Measurements from ENCODE around the gene TMED5.
"Not testable (repeated sequence)": the region's sequence is repeated elsewhere in the genome, so short reads cannot be mapped to it uniquely, and the experiment has no call there.

TMED5 gene

DNA sequence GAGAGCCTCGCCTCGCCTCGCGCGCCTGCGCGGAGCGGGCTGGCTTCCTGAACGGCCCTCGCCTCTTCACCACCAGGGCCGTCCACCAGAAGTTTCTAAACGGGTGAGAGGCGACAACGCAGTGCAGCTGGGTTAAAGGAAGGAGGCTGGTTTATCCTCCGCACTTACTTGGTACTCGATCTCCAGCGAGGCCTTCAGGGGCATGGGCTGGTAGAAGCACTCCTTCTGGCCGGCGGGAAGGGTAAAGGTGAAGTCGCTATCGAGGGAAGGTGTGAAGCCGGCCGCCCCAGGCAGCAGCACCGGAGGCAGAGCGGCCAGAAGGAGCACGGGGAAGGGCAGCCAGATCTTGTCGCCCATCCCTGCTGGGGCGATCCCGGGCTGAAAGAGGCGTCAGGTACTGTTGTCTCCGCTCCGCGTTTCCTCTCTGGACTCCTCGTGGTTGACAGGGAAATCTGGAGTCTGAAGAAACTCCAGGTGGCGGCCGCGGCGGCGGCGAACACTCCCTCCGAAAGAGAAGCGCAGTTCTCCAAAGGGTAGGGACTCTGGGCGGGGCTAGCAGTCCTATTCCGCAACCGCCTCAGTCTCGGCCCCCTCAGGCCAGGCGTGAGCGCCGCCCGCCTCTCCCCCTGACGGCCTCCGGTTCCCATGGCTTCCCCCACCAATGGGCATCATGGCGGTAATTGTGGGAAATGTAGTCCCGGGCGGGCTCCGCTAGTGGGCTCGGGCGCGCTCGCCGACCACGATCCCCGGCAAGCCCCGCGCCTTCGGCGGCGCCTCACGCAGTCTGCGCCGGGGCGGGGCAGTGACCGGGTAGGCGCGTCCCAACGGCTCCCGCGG, at the start of gene TMED5:
TMED5 (minus strand) TSS at position 528 of the 837 bp plus-strand sequence; CDS start at position 357, 171 bp downstream.
- Histone ChIP-seq H3K27ac (peak within 1 kb of the TSS; percentile 81 to 100 (median 97)), H3K4me3 (peak within 1 kb of the TSS; percentile 60 to 92 (median 87))

DNA sequence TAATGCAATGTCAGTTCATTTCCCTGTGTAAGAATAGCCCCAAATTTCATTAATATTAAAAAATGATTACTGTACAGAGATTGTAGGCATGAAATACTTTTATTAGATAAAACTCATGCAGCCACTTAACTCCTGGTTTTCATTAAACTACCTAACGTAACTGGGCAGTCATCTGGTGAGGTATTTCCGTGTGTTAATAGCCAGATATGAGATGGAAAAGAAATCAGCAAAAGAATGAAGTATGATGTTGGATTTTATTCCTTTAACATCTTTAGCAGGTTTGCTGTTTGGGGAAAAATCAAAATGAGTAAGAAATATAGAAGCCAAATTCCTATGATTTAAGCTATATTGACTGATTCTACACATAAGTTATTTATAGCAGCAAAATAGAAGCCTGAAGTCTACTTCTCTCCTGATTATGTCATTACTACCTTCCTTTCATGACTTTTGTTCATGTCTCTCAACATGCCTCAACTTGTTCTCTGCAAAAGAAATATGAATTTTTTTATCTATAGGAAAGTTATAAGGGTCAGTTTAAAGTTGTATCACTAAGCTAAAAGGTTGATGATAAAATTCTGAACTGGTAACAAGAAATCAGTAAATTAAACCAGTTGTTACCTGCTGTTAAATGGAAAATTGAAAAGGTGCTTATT, 42.9 kb upstream of the TMED5 start:
- H3K27ac ChIP-seq = no peak overlapping the region

DNA sequence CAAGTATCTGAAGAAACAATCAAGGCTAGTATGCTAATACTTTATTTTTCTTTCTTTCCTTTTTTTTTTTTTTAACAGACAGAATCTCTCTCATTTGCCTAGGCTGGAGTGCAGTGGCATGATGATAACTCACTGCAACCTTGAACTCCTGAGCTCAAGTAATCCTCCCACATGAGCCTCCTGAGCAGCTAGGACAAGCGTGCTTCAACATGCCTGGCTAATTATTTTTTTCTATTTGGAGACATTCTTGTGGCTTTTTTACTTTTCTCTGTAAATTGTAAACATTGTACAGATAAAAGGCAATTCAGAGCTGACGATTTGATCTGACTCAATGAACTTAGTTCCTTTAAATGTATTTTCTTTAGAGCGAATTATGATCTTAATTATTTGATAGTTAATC, 41.7 kb upstream of the TMED5 start:
- H3K27ac ChIP-seq = no peak overlapping the region
- no peak overlapping the region for H3K4me3 ChIP-seq

More for the DNA sequence above, 42.9 kb upstream of the TMED5 start:
- H3K4me3 ChIP-seq = no peak overlapping the region

DNA sequence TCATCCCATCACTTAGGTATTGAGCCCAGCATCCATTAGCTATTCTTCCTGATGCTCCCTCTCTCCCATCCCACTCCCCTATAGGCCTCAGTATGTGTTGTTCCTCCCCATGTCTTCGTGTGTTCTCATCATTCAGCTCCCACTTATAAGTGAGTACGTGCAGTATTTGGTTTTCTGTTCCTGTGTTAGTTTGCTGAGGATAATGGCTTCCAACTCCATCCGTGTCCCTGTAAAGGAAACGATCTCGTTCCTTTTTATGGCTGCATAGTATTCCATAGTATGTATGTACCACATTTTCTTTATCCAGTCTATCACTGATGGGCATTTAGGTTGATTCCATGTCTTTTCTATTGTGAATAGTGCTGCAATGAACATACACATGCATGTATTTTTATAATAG, 40.5 kb upstream of the TMED5 start:
- H3K27ac ChIP-seq, H3K4me3 ChIP-seq: not testable (repeated sequence)

DNA sequence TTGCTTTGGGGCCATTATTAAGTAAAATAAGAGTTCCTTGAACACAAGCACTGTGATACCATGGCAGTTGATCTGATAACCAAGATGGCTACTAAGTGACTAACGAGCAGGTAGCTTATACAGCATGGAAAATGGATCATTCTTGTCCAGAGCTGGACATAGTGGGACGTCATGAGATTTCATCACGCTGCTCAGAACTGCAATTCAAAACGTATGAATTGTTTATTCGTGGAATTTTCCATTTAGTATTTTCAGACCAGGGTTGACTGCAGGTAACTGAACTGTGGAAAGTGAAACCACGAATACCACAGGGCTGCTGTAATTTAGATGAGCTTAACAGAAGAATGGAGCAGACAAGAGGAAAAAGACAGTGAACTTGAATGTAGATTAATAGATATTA, 39.2 kb upstream of the TMED5 start:
- H3K4me3 ChIP-seq = no peak overlapping the region
- no peak overlapping the region for H3K27ac ChIP-seq

DNA sequence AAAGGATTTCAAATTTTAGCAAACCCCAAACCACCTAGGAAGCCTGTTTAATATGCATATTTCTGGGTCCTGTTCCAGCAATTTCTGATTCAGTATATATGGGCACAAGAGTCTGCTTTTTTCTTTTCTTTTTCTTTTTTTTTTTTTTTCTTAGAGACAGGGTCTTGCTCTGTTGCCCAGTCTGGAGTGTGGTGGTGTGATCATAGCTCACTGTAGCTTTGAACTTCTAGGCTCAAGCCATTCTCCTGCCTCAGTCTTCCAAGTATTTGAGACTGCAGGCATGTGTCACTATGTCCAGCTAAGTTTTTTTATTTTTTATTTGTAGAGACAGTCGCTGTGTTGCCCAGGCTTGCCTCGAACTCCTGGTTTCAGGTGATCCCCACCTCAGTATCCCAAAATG, 35.1 kb upstream of the TMED5 start:
- Histone ChIP-seq H3K27ac (no peak overlapping the region), H3K4me3 (no peak overlapping the region)

DNA sequence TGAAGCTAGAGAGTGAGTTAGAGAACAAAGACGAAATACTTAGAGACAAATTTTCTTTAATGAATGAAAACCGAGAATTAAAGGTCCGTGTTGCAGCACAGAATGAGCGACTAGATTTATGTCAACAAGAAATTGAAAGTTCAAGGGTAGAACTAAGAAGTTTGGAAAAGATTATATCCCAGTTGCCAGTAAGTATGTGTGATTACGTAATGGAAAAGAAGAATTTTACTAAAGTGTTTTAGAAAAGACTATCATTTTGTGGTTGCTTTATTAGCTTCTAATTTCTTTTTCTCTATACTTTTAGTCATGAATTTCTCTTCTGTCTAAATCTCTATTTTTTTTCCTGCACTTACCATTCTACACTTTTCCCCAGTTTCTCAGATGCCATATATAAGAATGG, 27.0 kb upstream of the TMED5 start:
- Histone ChIP-seq H3K4me3 (no peak overlapping the region), H3K27ac (no peak overlapping the region)

DNA sequence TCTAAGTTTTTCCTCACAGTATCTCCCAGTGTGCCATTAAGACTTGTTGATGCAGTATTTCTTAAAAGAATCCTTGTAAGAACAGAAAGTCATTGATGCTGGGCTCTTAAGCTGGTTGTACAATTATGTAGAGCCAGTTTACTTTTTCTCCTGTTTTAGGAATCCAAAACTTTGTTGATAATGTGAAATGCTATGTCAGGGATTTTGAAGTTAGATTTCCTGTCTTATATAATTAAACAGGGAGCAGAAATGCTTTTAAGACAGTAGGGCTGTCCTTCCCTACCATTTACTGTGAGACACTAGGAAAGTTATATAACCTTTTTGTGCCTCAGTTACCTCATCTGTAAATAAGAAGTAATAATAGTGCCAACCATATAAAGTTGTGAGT, 26.3 kb upstream of the TMED5 start:
- no peak overlapping the region for H3K4me3 ChIP-seq
- H3K27ac ChIP-seq = no peak overlapping the region

DNA sequence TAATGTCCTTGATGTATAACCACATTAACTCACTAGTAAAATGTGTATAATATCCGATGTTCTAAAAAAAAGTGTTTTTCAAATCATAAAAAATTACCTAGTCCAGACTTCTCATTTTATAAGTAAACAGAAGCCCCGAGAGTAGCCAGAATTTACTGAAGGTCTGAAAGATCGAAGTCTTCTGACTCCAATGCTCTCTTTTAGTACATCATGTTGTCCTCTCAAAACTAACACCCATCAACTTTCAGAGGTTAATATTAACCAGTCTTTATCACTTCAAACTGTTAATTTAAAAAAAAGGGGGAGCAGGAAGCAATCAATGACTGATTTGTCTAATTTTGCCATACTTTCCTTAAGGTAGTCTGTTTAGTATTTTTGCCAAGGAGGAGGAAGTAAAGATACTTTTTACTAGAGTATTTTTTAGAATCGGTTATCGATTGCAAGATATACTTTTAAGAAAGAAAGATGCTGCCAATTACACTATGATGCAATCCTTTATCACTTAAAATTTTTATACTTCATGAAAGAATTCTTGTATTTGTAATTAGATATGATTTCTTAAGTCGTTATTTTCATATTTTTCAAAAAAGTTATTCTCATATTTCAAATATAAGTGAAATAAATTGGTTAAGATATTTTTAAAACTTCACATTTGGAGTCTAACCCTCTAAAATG, 25.8 kb upstream of the TMED5 start:
- H3K4me3 ChIP-seq = no peak overlapping the region
- H3K27ac ChIP-seq = no peak overlapping the region

DNA sequence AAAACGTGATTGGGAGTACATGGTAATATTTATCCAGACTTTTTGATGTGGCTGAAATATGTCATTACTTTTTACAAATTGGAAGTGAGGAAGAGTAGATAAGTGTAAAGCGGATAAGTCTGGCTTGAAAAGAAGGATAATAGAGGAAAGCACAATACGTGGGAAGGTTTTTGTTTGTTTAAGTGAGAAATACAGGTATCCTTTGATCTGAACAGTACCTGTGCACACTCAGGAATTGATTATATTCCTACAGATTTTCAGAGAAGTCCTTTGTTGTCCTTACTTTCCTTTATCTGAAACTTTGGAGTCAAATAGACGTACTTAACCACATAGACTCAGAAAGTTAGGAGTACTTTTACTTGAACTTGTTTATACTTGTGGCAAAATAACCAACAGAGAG, 20.5 kb upstream of the TMED5 start:
- Histone ChIP-seq H3K27ac (no peak overlapping the region), H3K4me3 (no peak overlapping the region)

DNA sequence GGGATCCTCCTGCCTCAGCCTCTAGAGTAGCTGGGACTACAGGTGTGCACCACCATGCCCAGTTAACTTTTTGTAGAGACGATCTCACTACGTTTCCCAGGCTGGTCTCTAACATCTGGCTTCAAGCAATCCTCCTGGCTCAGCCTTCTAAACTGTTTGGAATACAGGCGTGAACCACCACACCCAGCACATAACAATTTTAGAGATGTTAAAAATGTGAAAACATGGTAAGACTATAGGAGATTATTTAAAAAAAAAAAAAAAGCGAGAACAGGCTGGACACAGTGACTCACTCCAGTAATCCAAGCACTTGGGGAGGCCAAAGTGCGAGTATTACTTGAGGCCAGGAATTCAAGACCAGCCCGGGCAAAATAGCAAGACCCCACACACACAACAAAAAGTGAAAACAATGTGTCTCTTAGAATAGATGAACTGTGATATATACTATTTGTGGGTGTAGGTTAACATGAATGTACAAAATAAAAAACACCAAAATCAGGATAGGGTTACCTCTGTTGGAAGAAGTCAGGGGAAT, 19.9 kb upstream of the TMED5 start:
- Histone ChIP-seq H3K4me3 (no peak overlapping the region), H3K27ac (no peak overlapping the region)

DNA sequence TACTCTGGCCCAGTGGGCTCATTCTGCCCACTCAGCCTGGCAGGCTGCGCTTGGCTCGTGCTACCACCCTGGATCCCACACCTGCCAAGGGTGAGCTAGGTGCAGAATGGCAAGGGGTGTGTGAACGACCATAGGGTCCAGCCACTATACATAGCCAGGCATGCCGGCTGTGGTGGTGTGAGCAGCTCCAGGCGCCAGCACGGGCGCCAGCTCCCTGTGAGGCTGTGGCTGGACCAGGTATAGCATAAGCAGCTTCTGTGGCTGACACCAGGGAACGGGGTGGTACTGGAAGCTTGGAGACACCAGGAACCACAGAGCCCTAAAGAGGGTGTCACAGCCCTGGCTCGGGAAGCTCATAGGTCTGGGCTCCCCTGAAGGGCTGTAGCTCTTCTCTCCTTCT, 18.9 kb upstream of the TMED5 start:
- Histone ChIP-seq H3K27ac (no peak overlapping the region), H3K4me3 (no peak overlapping the region)

DNA sequence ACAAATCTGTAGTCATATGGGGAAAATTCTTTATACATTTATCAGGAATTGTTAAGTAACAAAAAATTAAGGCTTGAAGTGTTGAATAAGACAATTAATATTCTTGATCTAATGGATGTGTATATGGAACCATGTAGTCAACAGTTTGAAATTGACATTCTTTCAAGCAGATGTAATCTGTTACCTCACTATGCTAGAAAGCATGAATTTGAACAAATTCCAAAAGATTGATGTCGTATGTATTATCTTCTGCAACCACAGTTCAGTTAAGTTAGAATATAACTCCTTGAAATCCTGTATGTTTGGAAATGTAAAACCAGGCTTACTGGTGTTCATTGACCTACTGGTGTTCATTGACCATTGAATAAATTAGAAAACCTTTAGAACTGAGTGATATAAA, 16.4 kb upstream of the TMED5 start:
- Histone ChIP-seq H3K4me3 (no peak overlapping the region), H3K27ac (no peak overlapping the region)

DNA sequence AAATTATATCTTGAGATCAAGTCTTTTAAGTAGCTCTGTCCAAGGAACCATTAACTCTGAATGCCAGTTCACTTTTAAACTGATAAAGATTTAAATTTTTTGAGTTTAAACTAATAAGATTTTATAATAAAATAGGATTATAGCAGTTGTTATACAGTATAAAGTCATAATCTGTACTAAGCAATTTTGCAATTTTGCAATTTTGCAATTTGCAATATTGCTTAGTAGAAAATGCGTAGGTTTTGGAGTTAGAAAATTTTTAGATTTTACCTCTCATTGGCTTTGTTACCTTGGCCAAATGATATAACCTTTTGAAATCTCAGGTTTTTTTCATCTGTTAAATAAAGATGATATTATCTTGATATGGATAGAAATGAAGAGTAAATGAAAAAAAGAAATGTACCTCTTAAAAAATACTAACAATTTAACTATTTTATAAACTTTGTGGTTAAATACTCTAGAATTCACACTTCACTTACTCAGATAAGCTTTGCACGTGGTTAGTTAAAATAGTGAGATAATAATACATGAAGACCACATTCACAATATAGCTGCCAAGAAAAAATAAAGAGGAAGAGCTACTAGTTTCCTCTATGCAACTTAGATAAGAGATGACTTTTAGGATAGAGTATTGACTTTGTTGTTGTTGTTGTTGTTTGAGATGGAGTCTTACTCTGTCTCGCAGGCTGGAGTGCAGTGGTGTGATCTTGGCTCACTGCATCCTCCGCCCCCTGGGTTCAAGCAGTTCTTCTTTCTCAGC, 14.2 kb upstream of the TMED5 start:
- H3K4me3 ChIP-seq = no peak overlapping the region
- no peak overlapping the region for H3K27ac ChIP-seq

DNA sequence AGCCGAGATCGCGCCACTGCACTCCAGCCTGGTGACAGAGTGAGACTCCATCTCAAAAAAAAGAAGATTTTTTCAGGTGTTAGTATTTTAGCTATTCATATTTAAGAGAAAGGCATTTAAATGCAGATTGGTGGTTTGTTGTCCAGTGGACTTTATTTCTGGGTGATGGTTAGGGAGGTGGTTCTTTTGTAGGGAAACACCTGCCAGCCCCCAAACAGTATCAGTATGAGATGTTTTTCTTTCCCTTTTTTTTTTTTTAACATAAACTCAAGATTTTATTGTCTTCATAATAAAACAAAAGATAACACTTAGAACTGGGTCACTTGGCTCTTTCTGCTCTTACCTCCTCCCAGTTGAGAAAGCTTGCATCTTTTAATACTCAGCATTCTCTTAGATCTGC, 10.2 kb upstream of the TMED5 start:
- H3K27ac ChIP-seq = no peak overlapping the region

DNA sequence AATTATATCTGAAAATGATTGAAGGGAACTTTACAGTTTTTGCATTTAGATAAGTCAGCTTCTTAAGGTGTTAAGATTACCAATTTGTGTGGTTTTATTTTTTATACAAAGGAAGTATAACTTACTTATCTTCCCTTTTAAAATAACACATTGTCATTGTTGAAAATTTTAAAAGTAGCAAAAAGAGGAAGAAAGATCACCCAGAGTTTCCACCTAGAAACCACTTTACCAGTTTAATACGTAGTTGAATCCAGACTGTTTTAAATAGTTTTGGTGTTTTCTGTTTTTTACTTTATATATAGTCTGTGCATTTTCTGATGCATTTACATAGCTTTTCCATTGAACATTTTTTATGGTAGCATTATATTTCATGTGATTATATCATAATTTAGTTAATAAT, 6.5 kb upstream of the TMED5 start:
- H3K4me3 ChIP-seq = no peak overlapping the region
- peak overlapping the region in 1 of 21 experiments; percentile 12 for H3K27ac ChIP-seq

More for the DNA sequence above, 10.2 kb upstream of the TMED5 start:
- no peak overlapping the region for H3K4me3 ChIP-seq

DNA sequence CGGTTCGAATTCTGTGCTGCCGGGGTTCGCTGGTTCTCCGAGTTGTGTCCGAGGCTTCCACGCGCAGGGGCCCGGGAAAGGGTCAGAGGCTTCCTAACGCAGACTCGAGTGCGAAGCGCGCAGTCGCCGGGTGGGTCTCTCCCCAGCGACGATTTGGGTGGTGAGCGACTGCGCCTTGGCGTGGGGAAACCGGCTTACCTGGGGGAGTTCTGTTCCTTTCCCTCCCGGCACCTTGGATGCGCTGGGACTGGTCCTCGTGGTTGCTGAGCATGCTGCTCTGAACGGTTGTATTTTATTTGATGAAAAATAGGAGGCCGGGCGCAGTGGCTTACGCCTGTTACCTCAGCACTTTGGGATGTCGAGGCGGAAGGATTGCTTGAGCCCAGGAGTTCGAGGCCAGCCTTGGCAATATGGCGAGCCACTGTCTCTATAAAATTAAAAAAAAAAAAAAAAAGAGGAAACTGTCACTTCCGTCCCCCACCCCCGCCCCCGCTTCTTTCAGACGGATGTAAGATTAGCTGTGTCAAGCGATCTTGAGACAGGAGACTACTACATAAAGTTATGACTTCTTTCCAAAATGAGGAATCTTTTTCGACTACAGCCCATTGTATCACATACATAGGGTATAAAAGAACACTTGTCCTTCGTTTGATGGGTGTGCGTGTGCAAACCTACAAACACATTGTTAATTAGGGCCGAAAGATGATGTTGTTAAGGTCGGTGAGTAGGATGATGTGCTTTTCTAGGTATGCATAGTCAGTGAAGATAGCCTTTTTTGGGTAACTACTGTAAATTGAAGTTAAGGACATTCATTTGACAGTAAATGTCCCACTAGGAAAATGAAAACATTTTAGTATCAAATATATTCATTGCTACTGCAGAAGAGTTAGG, 755 bp upstream of the TMED5 start, which contains the start of gene CCDC18:
CCDC18 (plus strand) TSS at position 2 of the 891 bp plus-strand sequence. CDS start 2,638 bp downstream, outside the sequence.
- peak within 1 kb of the TSS; percentile 60 to 92 (median 87) for H3K4me3 ChIP-seq

DNA sequence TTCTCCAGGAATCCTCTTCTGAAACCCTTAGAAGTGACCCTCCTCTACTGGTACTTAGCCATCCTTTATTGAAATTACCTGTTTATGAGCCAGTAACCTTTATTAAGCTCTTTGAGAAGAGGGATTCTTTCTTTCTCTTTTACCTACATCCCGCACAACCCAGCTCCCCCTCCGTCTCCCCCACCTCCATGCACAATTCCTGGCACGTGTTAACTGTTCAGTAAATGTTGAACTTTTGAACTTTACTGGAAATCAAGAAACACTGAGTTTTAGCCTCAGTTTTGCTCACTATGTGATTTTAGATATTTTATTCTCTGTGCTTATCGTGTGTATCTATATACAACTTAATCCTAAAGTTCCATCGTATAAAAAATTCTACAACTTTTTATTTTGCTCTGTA, 1.8 kb downstream of the TMED5 start:
- peak overlapping the region in 2 of 21 experiments; percentile 97 to 98 for H3K27ac ChIP-seq
- H3K4me3 ChIP-seq = peak overlapping the region in 6 of 7 experiments; percentile 1 to 92 (median 80)

More for the DNA sequence above, 755 bp upstream of the TMED5 start, which contains the start of gene CCDC18:
- peak within 1 kb of the TSS; percentile 81 to 100 (median 97) for H3K27ac ChIP-seq

Measured in skin epidermis (tissue), 12 donors.